Glutamatergic neuron (in vitro differentiated cells): Measurements from ENCODE around the gene CHKA. TPM values are rescaled to one million over a fixed set of nuclear protein-coding genes. Genes with fewer than 3 reads are reported as not detected.
A peak's percentile ranks its signal among the peaks of the same experiment; 100 is the strongest.

Source experiments
- DNase-seq: peaks from one replicate; pipeline ENCODE4 v3.0.0; 2022
- H3K27ac Mint-ChIP-seq: one replicate; pipeline ENCODE4 v1.8.0; 2020; ENCODE audit warnings: mild to moderate bottlenecking, mixed read lengths, inconsistent platforms; ENCODE audit not compliant: unreplicated experiment
- H3K27me3 Mint-ChIP-seq: one replicate; pipeline ENCODE4 v1.8.0; 2020; ENCODE audit warnings: mild to moderate bottlenecking, moderate library complexity, mixed read lengths, inconsistent platforms; ENCODE audit not compliant: unreplicated experiment
- H3K36me3 Mint-ChIP-seq: one replicate; pipeline ENCODE4 v1.8.0; 2020; ENCODE audit warnings: mild to moderate bottlenecking, mixed read lengths, inconsistent platforms; ENCODE audit not compliant: unreplicated experiment
- H3K4me1 Mint-ChIP-seq: one replicate; pipeline ENCODE4 v1.8.0; 2020; ENCODE audit warnings: mild to moderate bottlenecking, low read depth, mixed read lengths, inconsistent platforms; ENCODE audit not compliant: unreplicated experiment
- H3K4me3 Mint-ChIP-seq: one replicate; pipeline ENCODE4 v1.8.0; 2020; ENCODE audit warnings: mild to moderate bottlenecking, mixed read lengths, inconsistent platforms; ENCODE audit not compliant: unreplicated experiment
- H3K9me3 Mint-ChIP-seq: one replicate; pipeline ENCODE4 v1.8.0; 2020; ENCODE audit warnings: mild to moderate bottlenecking, moderate library complexity, mixed read lengths, inconsistent platforms; ENCODE audit not compliant: unreplicated experiment
- total RNA-seq: library from RNA; stranded (reverse); fragmentation: NEBNext Ultra II Directional; extraction: Animal tissue kit (Norgen Biotek cat#: 25700); gene quantifications from one replicate; pipeline ENCODE4 v1.2.1, GENCODE V29; 2021; ENCODE audit not compliant: unreplicated experiment
- TF ChIP-seq, protein P1 (sequence below): fragments of 200-600 bp; sonication (generic); IDR thresholded peaks from one replicate; pipeline ENCODE4 v1.5.0; 2021; ENCODE audit not compliant: partially characterized antibody, unreplicated experiment

The CHKA gene
- total RNA-seq, 1 donor from 2014 or later, result 74.1 TPM

DNA sequence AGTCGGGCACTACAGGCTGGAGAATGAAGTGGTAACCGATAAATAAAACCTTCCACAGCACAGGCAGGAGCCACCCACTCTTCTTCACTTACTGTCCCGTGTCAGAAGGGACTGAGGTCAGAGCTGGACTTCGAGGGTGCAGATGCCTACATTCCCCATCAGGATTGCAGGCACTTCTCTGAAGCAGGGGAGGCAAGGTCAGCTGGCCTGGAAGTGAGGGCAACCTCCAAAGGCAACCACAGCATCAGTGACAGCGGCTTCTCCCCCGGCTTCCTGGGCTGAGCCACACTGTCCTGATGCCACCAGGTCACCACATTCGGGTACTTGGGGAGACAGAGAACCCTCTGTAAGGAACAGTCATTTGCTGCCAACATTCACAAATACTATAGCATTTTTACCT is 59.7 kb downstream of the CHKA start:
- Mint-ChIP-seq H3K4me1 (peaks cover 14% of the 10 kb centered on the region), H3K27me3 (peaks cover 7% of the 10 kb centered on the region), H3K4me3 (no peak overlapping the region)

DNA sequence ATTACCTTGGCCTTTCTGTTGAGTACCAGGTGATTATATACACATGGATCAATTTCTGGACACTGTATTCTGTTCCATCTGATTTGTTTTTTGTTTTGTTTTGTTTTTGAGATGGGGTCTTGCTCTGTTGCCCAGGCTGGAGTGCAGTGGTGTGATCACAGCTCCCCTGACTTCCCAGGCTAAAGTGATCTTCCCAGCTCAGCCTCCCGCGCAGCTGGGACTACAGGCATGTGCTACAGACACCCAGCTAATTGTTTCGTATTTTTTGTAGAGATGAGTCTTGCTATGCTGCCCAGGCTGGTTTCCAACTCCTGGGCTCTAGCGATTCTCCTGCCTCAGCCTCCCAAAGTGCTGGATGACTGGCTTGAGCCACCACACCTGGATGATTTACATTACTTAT is 63.4 kb downstream of the CHKA start:
- DNase-seq, result no peak
- H3K36me3 Mint-ChIP-seq, result peaks cover 4% of the 10 kb centered on the region
- no peaks in the 10 kb centered on the region for H3K9me3 Mint-ChIP-seq
- H3K27me3 Mint-ChIP-seq, result peaks cover 5% of the 10 kb centered on the region
- H3K4me3 Mint-ChIP-seq, result no peak overlapping the region
- no peak overlapping the region for H3K27ac Mint-ChIP-seq
- peaks cover 15% of the 10 kb centered on the region for H3K4me1 Mint-ChIP-seq
- TF ChIP-seq, protein P1, sequence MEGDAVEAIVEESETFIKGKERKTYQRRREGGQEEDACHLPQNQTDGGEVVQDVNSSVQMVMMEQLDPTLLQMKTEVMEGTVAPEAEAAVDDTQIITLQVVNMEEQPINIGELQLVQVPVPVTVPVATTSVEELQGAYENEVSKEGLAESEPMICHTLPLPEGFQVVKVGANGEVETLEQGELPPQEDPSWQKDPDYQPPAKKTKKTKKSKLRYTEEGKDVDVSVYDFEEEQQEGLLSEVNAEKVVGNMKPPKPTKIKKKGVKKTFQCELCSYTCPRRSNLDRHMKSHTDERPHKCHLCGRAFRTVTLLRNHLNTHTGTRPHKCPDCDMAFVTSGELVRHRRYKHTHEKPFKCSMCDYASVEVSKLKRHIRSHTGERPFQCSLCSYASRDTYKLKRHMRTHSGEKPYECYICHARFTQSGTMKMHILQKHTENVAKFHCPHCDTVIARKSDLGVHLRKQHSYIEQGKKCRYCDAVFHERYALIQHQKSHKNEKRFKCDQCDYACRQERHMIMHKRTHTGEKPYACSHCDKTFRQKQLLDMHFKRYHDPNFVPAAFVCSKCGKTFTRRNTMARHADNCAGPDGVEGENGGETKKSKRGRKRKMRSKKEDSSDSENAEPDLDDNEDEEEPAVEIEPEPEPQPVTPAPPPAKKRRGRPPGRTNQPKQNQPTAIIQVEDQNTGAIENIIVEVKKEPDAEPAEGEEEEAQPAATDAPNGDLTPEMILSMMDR, result no peak

More for the DNA sequence above, 59.7 kb downstream of the CHKA start:
- Mint-ChIP-seq H3K36me3 (no peaks in the 10 kb centered on the region), H3K9me3 (peaks cover 6% of the 10 kb centered on the region), H3K27ac (no peak overlapping the region)
- DNase-seq, result no peak
- TF ChIP-seq, protein P1, result no peak

DNA sequence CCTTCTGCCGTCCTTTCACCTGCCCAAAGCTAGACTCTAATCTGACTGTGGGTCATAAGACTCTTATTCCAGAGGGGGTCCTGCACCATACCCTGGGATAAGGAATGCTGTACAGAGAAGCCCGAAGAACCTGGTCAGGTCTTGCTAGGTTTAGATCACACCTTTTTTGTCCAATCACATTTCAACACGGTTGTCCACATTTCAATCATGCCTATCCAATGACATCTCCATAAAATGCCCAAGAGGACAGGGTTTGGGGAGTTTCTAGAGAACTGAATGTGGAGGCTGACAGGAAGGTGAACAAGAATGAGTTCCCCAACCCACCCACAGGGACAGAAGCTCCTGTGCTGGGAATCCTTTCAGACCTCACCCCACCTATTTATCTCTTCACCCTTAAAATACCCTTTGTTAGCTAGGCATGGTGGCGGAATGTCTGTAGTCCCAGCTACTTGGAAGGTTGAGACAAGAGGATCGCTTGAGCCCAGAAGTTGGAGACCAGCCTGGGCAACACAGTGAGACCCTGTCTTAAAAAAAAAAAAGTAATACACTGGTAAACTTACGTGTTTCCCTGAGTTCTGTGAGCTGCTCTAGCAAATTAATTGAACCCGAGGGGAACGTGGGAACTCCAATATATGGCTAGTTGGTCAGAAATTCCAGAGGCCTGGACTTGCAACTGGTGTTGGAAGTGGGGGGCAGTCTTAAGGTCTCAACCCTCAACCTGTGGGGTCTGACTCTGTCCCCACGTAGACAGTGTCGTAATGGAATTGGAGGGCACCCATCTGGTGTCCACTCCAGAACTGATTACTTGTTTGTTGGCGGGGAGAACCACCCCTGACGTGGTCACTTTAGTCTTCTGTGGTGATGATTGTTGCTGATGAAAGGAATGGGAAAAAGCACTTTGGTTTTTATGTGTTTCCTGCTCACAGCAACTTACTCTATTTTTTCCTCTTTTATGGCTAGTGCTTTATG is 64.6 kb downstream of the CHKA start:
- TF ChIP-seq, protein P1, result no peak
- Mint-ChIP-seq H3K36me3 (peaks cover 4% of the 10 kb centered on the region), H3K4me1 (peaks cover 18% of the 10 kb centered on the region), H3K4me3 (no peak overlapping the region), H3K27me3 (peaks cover 5% of the 10 kb centered on the region), H3K27ac (peak overlapping the region; percentile 24), H3K9me3 (peaks cover 4% of the 10 kb centered on the region)
- no peak for DNase-seq

DNA sequence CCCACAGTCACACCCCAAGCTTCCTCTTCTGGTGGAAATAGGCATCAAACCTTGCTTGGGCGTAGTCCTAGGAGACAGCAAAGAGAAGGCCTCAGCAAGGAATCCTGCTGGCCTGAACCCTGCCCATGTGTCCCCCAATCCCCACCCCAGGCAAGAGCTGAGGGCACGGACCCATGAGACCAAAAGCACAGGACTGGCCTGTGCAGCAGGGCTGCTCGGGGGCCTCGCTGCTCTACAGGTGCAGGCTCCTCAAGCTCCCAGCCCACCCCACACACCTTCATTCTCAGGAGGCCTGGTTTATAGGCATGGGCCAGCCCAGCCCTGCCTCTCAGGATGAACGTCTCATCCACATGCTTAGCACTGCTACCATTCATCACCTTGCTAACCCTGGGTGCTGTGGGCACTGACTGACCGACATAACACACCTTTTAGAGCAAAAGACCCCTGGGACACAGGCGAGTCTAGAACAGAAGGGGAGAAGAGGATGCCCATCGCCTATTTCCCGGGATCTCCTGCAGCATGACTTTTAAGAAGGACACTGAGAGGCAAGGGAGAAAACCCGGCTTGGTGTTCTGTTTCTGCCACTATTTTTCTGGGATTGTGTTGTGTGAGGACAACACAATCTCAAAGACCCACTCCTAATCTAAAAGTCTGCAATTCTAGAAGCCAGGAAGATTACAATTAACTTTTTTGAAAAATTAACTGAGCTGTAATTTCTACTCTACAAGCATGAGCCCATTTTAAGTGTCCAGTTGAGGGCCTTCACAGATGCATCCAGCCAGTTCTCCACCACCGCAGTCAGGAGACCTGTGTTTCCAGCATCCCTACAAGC is 67.0 kb downstream of the CHKA start:
- Mint-ChIP-seq H3K36me3 (peaks cover 4% of the 10 kb centered on the region), H3K9me3 (peaks cover 5% of the 10 kb centered on the region)

More for the DNA sequence above, 67.0 kb downstream of the CHKA start:
- peaks cover 18% of the 10 kb centered on the region for H3K4me1 Mint-ChIP-seq
- no peak for DNase-seq
- H3K4me3 Mint-ChIP-seq, result no peak overlapping the region
- H3K27ac Mint-ChIP-seq, result peak overlapping the region; percentile 35
- TF ChIP-seq, protein P1, result no peak
- peaks cover 5% of the 10 kb centered on the region for H3K27me3 Mint-ChIP-seq
